ENCODE data around the gene PPM1D.

GRCh38 chr17:60629120-60629519, 29.1 kb downstream of the PPM1D start:
- TF ChIP-seq CTCF (IDR thresholded peaks at IDR 0.05; ENCODE audit: poor library complexity) (no peak), EZH2 (IDR thresholded peaks at IDR 0.05; ENCODE audit: borderline replicate concordance) (no peak)
